SU-DHL-6 (cell line): Measurements from ENCODE around the gene TRAIP.

ENCODE experiments used
- H2AFZ ChIP-seq: fragments of 200-600 bp; sonication (generic); 2 replicates; pipeline ENCODE4 v1.6.1; 2014; ENCODE audit warnings: low read depth, mild to moderate bottlenecking, moderate library complexity, mixed read lengths, antibody characterized with exemption, low read length; ENCODE audit not compliant: severe bottlenecking
- H3F3A ChIP-seq: fragments of 200-600 bp; shearing (Covaris generic); 2 replicates; pipeline ENCODE4 v1.6.0; 2016; ENCODE audit warnings: antibody characterized with exemption, mild to moderate bottlenecking; ENCODE audit not compliant: insufficient read depth
- H3K27ac ChIP-seq: fragments of 200-600 bp; sonication (generic); 2 replicates; pipeline ENCODE4 v1.5.1; 2016; ENCODE audit warnings: low read depth, mild to moderate bottlenecking, low read length, moderate library complexity, mixed read lengths
- H3K27me3 ChIP-seq: fragments of 200-600 bp; sonication (generic), shearing (Covaris generic); 2 replicates; pipeline ENCODE4 v1.6.0; 2014; ENCODE audit warnings: mild to moderate bottlenecking, low read length
- H3K36me3 ChIP-seq: fragments of 200-600 bp; sonication (generic); 2 replicates; pipeline ENCODE4 v1.6.1; 2014; ENCODE audit warnings: mild to moderate bottlenecking, low read length, mixed read lengths
- H3K4me2 ChIP-seq: fragments of 300-600, 200-600 bp; shearing (Covaris generic), sonication (generic); 2 replicates; pipeline ENCODE4 v1.6.0; 2014; ENCODE audit warnings: low read length, low read depth, mild to moderate bottlenecking; ENCODE audit not compliant: poor library complexity, severe bottlenecking
- H3K4me3 ChIP-seq: fragments of 200-600 bp; sonication (generic); 2 replicates; pipeline ENCODE4 v1.5.1; 2014; ENCODE audit warnings: antibody characterized with exemption, low read length, mild to moderate bottlenecking, mixed read lengths; ENCODE audit not compliant: insufficient read depth, poor library complexity, severe bottlenecking
- H3K79me2 ChIP-seq: fragments of 200-600 bp; sonication (generic); 2 replicates; pipeline ENCODE4 v1.6.1; 2014; ENCODE audit warnings: mild to moderate bottlenecking, low read length, moderate library complexity; ENCODE audit not compliant: insufficient read depth
- H3K9ac ChIP-seq: fragments of 200-600 bp; sonication (generic); 2 replicates; pipeline ENCODE4 v1.7.0; 2014; ENCODE audit warnings: mild to moderate bottlenecking, low read length
- H3K9me2 ChIP-seq: fragments of 200-600 bp; sonication (generic); replicated peaks from 2 replicates; pipeline ENCODE4 v1.6.1; 2014; ENCODE audit warnings: low read length; ENCODE audit not compliant: insufficient read depth
- H3K9me3 ChIP-seq: fragments of 200-600 bp; sonication (generic); 2 replicates; pipeline ENCODE4 v1.6.1; 2014; ENCODE audit warnings: low read length, mixed read lengths; ENCODE audit not compliant: insufficient read depth
- H4K20me1 ChIP-seq: fragments of 200-600 bp; sonication (generic); 2 replicates; pipeline ENCODE4 v1.6.1; 2014; ENCODE audit warnings: low read depth, mild to moderate bottlenecking, antibody characterized with exemption, low read length, moderate library complexity, mixed read lengths
- EZH2phosphoT487 ChIP-seq: fragments of 200-600 bp; sonication (generic), shearing (Covaris generic); conservative IDR thresholded peaks from 2 replicates; pipeline ENCODE4 v1.6.1; 2018; ENCODE audit warnings: mild to moderate bottlenecking, antibody characterized with exemption, low read length, moderate library complexity, mixed read lengths
- TF ChIP-seq, protein P1 (sequence below): fragments of 200-600 bp; sonication (generic); IDR thresholded peaks from one replicate; pipeline ENCODE4 v1.5.1; 2017; ENCODE audit warnings: antibody characterized with exemption, mild to moderate bottlenecking, low read length, moderate library complexity; ENCODE audit not compliant: insufficient read depth, poor library complexity, severe bottlenecking

The TRAIP gene

DNA sequence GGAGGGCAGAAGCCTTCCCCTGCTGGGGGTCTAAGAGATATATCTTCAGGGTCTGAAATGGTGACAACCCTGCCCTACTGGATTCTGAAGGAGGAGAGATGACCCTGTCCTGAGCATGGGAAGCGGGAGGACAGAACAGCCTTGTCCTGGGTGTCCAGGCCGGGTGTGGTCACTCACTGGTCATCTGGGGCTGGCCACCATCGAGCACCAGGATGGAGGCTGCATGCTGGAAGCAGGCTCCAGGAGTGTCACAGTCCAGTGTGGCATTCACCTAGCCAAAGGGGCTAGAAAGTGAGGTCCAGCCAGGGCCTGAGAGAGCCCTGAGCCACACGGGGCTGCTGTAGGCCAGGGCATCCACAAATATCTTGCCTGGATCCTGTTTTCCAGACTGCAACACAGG lies 61.9 kb downstream of the TRAIP start:
- Histone ChIP-seq H3K4me2 (no peak overlapping the region), H2AFZ (no peak overlapping the region), H3K36me3 (no peaks in the 10 kb centered on the region)

GRCh38 chr3:49793486-49794085 lies 62.8 kb downstream of the TRAIP start:
- Histone ChIP-seq H3K79me2 (no peaks in the 10 kb centered on the region), H3K27ac (no peak overlapping the region), H3K27me3 (no peaks in the 10 kb centered on the region), H3K4me2 (no peak overlapping the region), H3K36me3 (no peaks in the 10 kb centered on the region), H2AFZ (no peak overlapping the region), H3K9me2 (no peaks in the 10 kb centered on the region), H3F3A (no peaks in the 10 kb centered on the region), H3K9me3 (no peaks in the 10 kb centered on the region), H3K4me3 (no peak overlapping the region), H4K20me1 (no peaks in the 10 kb centered on the region), H3K9ac (no peak overlapping the region)
- TF ChIP-seq EZH2phosphoT487: no peak
- TF ChIP-seq, protein P1, sequence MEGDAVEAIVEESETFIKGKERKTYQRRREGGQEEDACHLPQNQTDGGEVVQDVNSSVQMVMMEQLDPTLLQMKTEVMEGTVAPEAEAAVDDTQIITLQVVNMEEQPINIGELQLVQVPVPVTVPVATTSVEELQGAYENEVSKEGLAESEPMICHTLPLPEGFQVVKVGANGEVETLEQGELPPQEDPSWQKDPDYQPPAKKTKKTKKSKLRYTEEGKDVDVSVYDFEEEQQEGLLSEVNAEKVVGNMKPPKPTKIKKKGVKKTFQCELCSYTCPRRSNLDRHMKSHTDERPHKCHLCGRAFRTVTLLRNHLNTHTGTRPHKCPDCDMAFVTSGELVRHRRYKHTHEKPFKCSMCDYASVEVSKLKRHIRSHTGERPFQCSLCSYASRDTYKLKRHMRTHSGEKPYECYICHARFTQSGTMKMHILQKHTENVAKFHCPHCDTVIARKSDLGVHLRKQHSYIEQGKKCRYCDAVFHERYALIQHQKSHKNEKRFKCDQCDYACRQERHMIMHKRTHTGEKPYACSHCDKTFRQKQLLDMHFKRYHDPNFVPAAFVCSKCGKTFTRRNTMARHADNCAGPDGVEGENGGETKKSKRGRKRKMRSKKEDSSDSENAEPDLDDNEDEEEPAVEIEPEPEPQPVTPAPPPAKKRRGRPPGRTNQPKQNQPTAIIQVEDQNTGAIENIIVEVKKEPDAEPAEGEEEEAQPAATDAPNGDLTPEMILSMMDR: no peak

More for the DNA sequence above, 61.9 kb downstream of the TRAIP start:
- H3K4me3 ChIP-seq: no peak overlapping the region
- H4K20me1 ChIP-seq: no peaks in the 10 kb centered on the region
- no peak overlapping the region for H3K9ac ChIP-seq
- H3K9me2 ChIP-seq: no peaks in the 10 kb centered on the region
- H3F3A ChIP-seq: no peaks in the 10 kb centered on the region
- H3K27me3 ChIP-seq: no peaks in the 10 kb centered on the region
- no peaks in the 10 kb centered on the region for H3K9me3 ChIP-seq
- H3K79me2 ChIP-seq: no peaks in the 10 kb centered on the region
- TF ChIP-seq, protein P1: no peak
- TF ChIP-seq EZH2phosphoT487: no peak
- H3K27ac ChIP-seq: no peak overlapping the region

GRCh38 chr3:49792371-49793150 lies 63.8 kb downstream of the TRAIP start:
- Histone ChIP-seq H3K9ac (no peak overlapping the region), H3K9me2 (no peaks in the 10 kb centered on the region), H3K79me2 (no peaks in the 10 kb centered on the region), H4K20me1 (no peaks in the 10 kb centered on the region), H3K9me3 (no peaks in the 10 kb centered on the region), H3K4me2 (no peak overlapping the region), H2AFZ (no peak overlapping the region), H3K4me3 (no peak overlapping the region), H3K36me3 (no peaks in the 10 kb centered on the region), H3K27ac (no peak overlapping the region), H3K27me3 (no peaks in the 10 kb centered on the region), H3F3A (no peaks in the 10 kb centered on the region)
- no peak for TF ChIP-seq EZH2phosphoT487
- TF ChIP-seq, protein P1: no peak
